SK-N-SH (cell line): ENCODE measurements around the gene RPS26.

Source experiments
- CTCF ChIP-seq: fragments of 200-600 bp; sonication (generic); IDR thresholded peaks from 2 replicates; pipeline ENCODE4 v1.6.1; 2017; ENCODE audit warnings: antibody characterized with exemption, mild to moderate bottlenecking, moderate library complexity
- EP300 ChIP-seq, 2 experiments: IDR thresholded peaks; 2 replicates each; pipeline versions ENCODE4 v1.4.0 to v1.6.1; 2012; ENCODE audit warnings: borderline replicate concordance in 1 of 2, low read depth in 1 of 2, low read length in 1 of 2
- EZH2phosphoT487 ChIP-seq: fragments of 200-600 bp; sonication (generic); IDR thresholded peaks from 2 replicates; pipeline ENCODE4 v1.6.1; 2017; ENCODE audit warnings: low read depth, mixed run types, mild to moderate bottlenecking, antibody characterized with exemption, moderate library complexity, borderline replicate concordance
- FOXJ3 ChIP-seq: sonication (generic); formaldehyde crosslinking; IDR thresholded peaks from 2 replicates; pipeline ENCODE4 v1.5.1; 2020; ENCODE audit warnings: mild to moderate bottlenecking, missing genetic modification reagents
- GATA2 ChIP-seq: sonication (generic); formaldehyde crosslinking; IDR thresholded peaks from 2 replicates; pipeline ENCODE4 v1.5.0; 2020; ENCODE audit warnings: mild to moderate bottlenecking, missing genetic modification reagents
- JUND ChIP-seq: IDR thresholded peaks from 2 replicates; pipeline ENCODE4 v1.4.0; 2012
- NFIC ChIP-seq: IDR thresholded peaks from 2 replicates; pipeline ENCODE4 v1.4.0; 2012; ENCODE audit warnings: borderline replicate concordance
- TAF1 ChIP-seq: IDR thresholded peaks from 2 replicates; pipeline ENCODE4 v1.6.1; 2012; ENCODE audit warnings: low read depth, mild to moderate bottlenecking, low read length, moderate library complexity, borderline replicate concordance
- ZBTB33 ChIP-seq: IDR thresholded peaks from 2 replicates; pipeline ENCODE4 v1.4.0; 2012; ENCODE audit warnings: low read depth, borderline replicate concordance

DNA sequence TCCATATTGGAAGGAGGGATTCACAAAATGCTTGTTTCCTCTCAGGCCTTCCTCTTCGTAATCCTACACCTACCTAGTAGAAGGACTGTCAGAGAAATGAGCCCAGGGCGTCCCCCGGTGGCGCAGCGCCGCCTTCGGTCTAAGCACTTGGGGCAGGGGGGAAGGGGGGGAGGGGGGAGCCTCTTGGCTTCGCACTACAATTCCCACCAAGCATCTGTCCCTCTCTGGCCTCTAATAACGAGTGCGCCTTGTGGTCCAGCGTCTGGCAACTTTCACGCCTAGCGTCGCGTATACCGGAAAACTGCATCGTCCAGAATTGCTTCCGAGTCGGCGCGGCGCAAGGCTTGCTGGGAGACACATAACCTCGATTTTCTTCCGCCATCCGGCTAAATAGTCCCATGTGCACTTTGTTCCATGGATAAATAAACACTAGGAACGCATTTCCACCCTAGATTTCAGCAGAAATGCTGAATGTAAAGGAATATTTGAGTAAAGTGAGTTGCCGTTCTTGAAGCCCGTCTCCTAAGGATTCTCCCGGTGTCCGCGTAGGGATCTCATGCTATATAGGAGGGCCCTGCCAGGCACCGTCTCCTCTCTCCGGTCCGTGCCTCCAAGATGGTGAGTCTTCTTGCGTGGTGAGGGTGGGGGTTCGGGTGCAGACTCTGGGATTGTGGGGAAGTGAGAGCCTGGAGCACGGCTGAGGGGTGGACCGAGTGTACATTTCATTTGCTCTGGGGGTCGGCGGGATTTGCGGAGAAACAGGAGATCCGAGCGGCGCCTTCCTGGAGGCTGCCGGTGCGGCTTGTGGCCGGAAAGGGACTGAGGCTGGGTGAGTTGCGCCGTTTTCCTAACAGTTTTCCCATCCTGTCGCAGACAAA, at the start of gene RPS26:
- TF ChIP-seq CTCF (peak; percentile 50), EP300 (IDR thresholded peaks at IDR 0.05; ENCODE audit: borderline replicate concordance in 1 of 2, low read depth in 1 of 2, low read length in 1 of 2) (no peak), ZBTB33 (no peak), GATA2 (CRISPR knock-in tag) (no peak), EZH2phosphoT487 (no peak), NFIC (no peak), JUND (peak; percentile 43; the same call in 1 of the 2 replicates), FOXJ3 (CRISPR knock-in tag) (no peak), TAF1 (peak; percentile 98)
